HG03457 (cell line): ENCODE data around the gene COQ10B.
"Not testable (repeated sequence)": the region's sequence is repeated elsewhere in the genome, so short reads cannot be mapped to it uniquely, and the experiment has no call there.

Experiments
- ATAC-seq: cut with Tn5 transposase; IDR thresholded peaks from one replicate; pipeline ENCODE4 v1.9.1; 2021; ENCODE audit warnings: moderate number of reproducible peaks; ENCODE audit not compliant: unreplicated experiment

Gene COQ10B

GRCh38 chr2:197450465-197450864, 2.9 kb upstream of the COQ10B start:
- no peak for ATAC-seq

DNA sequence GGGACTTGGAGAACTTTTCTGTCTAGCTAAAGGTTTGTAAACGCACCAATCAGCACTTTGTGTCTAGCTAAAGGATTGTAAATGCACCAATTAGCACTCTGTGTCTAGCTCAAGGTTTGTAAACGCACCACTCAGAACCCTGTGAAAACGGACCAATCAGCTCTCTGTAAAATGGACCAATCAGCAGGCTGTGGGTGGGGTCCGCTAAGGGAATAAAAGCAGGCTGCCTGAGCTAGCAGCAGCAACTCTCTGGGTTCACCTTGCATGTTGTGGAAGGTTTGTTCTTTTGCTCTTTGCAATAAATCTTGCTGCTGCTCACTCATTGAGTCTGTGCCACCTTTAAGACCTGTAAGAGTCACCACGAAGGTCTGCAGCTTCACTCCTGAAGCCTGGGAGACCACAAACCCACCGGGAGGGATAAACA, 2.4 kb upstream of the COQ10B start:
- not testable (repeated sequence) for ATAC-seq

- no peak for ATAC-seq
Observed at GRCh38 chr2:197452754-197453122, 614 bp upstream of the COQ10B start.

GRCh38 chr2:197453914-197454398, 604 bp downstream of the COQ10B start:
- peak; percentile 18 for ATAC-seq

DNA sequence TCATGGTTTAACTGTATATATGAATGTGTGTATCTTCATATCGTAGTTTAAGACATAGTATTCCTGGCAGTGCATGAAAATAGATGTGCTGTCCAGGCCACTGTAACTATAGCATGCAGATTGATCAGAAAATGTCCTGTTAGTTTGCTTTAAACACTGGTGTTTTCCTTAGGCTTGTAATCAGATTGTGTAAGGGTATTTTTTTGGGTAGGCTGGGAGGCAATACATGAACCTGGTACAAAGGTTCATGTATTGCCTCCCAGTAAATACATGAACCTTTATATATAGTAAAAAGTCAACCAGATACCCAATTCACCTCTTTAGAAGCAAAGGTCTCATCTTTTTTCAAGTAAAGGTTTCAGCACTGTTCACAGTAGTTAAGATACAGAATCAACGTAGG, 1.6 kb downstream of the COQ10B start:
- no peak for ATAC-seq

- ATAC-seq = no peak
Observed at GRCh38 chr2:197455428-197455827, 2.1 kb downstream of the COQ10B start.

- no peak for ATAC-seq
Observed at GRCh38 chr2:197460649-197461048, 7.3 kb downstream of the COQ10B start.

DNA sequence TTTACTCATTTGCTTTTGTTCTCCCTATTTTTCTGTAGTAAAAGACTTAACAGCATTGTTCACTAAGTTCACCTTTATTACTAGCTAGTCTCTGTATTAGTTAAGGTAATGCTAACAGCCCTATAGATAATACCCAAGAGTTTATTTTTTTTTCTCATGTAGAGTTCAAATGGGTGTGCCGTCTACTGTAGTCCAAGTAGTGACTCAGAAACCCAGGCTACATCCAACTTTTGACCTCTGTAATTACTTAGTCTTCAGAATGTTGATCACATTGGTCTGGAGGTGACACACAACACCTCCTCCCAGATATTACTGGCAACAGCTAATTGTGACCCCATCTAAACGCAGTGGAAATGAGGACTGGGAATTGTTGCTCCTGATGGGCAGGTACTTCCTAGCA, 7.7 kb downstream of the COQ10B start:
- no peak for ATAC-seq

- ATAC-seq = no peak
Observed at GRCh38 chr2:197464175-197464574, 10.8 kb downstream of the COQ10B start.

DNA sequence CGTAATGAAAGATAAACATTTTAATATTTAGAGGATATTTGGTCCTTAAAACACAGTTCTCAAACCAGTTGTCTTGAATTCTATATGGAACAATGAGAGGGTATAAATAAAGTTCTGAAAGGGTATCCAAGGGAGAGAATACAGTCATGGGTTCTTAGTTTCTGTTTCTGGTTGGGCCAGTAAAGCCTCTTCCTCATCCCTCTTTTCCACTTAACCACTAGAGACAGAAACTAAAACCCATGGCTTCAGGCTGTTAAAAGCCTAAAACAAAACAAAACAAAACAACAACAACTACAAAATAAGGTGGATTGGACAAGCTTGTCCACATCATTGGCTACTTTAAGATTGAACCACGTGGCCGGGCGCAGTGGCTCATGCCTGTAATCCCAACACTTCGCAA, 18.8 kb downstream of the COQ10B start:
- no peak for ATAC-seq

DNA sequence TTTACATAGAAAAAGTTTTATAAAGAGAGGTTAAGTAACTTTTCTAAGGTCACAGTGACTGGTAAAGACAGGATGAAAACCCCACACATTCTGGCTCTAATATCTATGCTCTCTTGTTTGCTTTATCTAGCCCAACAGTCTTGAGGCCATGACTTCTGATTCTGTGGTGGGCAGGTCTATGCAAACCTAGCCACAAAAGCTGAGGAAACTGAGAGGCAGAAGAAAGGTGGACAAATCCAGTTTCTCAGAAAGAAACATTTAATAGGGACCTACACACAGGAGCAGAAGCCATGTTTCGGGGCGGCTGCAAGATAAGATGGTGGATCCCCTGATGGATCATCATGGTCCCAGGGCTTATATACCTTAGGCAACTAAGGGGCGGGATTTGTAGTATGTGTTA, 24.4 kb downstream of the COQ10B start:
- ATAC-seq = no peak

- no peak for ATAC-seq
Observed at GRCh38 chr2:197480165-197481036, 27.0 kb downstream of the COQ10B start.

GRCh38 chr2:197484248-197484647, 30.9 kb downstream of the COQ10B start:
- not testable (repeated sequence) for ATAC-seq

DNA sequence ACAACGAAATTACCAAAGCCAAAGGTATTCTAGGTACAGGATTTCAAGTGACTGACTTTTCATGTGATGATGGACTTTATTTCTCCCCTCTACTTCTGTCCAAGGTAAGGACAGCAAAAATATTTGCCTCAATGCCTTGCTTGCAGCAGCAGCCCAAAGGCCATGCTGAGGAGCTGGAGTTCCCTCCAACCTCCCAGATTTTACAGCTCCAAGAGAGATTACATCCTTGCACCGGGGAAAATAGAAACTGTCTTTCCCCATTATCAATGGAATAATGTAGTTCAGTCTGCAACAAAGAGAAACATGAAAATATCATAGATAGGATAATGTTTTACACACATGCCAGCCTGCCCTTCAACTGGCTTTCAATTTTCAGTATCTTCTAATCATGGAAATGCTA, 32.8 kb downstream of the COQ10B start:
- ATAC-seq = no peak

- no peak for ATAC-seq
Observed at GRCh38 chr2:197487385-197487784, 34.0 kb downstream of the COQ10B start.

- no peak for ATAC-seq
Observed at GRCh38 chr2:197495433-197496134, 42.2 kb downstream of the COQ10B start.

DNA sequence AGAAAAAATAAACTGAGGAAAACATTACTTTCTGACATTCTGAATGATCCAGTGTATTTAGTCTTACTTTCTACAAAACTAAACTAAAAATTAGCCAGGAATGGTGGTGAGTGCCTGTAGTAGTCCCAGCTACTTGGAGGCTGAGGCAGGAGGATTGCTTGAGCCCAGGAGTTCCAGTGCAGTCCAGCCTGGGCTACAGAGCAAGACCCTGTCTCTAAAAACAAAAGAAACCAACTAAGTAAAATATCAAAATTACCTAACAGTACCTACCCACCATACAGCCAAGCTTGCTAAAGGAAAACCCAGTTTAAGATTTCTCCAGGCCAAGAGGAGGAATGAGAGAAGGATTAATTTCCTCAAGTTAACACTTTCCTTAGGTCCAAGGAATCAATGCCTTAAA, 43.3 kb downstream of the COQ10B start:
- no peak for ATAC-seq

GRCh38 chr2:197497326-197497725, 44.0 kb downstream of the COQ10B start:
- ATAC-seq = no peak

DNA sequence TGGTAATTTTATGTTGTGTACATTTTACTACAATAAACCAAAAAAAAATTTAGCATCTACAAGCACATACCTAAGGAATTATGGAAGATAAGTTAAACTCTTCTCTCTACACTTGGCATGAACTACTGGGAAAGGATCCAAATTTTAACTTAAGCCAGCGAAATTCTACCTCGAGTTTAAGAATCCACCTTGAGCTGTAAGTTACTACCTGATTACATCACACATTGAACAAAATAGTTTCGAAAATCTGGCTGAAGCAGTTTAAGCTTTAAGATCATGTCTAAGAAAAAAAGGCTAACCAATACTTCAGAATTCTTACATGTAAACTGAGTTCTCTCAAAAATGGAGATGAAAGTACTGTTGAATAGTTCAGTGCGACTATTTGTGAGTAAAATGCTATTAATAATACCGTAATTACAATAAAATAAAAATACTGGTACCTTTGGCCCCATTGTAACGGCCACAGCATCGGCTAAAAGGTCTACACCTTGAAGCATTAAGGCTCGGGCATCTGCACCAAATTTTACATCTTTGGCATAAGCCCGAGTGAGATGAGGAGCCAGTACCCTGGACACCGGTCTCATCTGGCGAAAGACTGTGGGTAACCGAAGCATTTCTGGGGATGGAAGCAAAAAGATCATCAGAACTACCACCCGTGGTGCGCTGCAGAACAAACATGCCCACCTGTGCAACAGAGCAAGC, 45.0 kb downstream of the COQ10B start:
- no peak for ATAC-seq

DNA sequence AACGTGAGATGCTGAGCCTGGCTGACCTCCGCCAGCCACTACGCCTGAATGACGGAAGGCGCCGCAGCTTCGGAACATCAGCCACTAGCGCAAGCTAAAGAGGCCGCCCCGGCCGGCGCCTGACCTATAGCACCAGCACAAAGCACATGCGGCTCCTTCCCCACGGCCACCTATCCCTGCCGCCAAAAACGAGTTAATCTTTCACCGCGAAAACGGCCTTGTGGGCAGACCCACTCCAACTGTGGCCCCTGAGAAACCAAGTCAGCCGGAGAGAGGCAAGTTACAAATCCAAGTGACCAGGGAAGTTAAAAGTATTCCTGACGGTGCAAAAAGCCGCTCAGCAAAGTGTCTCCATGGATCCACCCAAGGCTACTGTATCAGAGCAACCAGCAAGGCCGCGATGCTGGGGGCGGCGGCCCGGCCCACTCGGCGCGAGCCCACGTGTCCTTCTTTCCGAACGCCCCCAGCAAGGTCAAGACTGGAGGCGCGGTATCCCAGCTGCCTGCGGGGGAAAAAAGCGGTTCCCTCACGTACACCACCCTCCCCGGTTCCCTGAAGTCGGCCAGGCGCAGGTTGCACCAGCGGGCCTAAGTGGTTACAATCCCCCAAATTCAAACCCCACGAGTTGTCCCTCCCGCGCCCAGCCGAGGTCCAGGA, 45.7 kb downstream of the COQ10B start:
- no peak for ATAC-seq
